ENCODE data around the gene PCCA. TPM values are rescaled to one million over a fixed set of nuclear protein-coding genes. Genes with fewer than 3 reads are reported as not detected.

PCCA gene
- total and polyA plus RNA-seq, 2 donors (not counting 3 experiments of a cell fraction or from before 2014, with no cell fraction given): 5.7 to 20.2 TPM

DNA sequence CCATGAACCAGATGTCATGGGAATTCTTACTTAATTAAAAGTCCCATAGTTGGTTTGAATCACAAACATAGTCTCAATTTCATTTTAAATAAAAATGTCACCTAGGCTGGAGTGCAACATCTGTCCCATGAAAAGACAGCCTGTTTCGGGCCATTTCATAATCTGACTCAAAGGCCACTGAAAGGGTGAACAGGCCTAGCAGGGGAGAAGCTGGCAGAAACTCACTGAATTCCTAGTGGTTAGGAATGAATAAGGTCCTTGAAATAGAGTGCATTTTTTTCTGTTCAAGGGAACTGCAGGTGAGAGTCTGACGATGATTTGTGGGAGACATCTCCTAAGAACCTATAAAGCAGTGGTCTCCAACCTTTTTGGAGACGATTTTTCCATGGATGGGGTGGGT is 44.0 kb upstream of the PCCA start:
- H2AFZ ChIP-seq (ENCODE audit: low read depth, low read length): no peak overlapping the region
- H3K4me2 ChIP-seq (ENCODE audit: insufficient read depth, low read length): no peak overlapping the region
- no peak overlapping the region for H3K9ac ChIP-seq (replicated peaks; ENCODE audit: extremely low read depth, insufficient read depth, low read length)
- CTCF ChIA-PET: interaction anchor here (0.9 kb wide), 1 partner anchor 190 kb away, joined by 3 read pairs; no protein-coding TSS in a partner anchor
- no peak overlapping the region for H3K27ac ChIP-seq (ENCODE audit: insufficient read depth, low read depth, low read length)
- BruUV-seq (replicated peaks): no TSS peak
- TF ChIP-seq FOS (IDR thresholded peaks at IDR 0.05; ENCODE audit: borderline replicate concordance, insufficient read depth, low read length) (no peak), GATA2 (IDR thresholded peaks at IDR 0.05; ENCODE audit: insufficient read depth, insufficient read length, low read depth, low read length) (no peak), POLR2AphosphoS5 (IDR thresholded peaks at IDR 0.05; ENCODE audit: insufficient read depth, low read depth, low read length) (no peak), JUN (IDR thresholded peaks at IDR 0.05; ENCODE audit: borderline replicate concordance, insufficient read depth, insufficient read length, low read depth) (no peak), POLR2A (IDR thresholded peaks at IDR 0.05; ENCODE audit: low read depth, low read length) (no peak), MYC (IDR thresholded peaks at IDR 0.05; ENCODE audit: low read depth, low read length) (no peak), EZH2 (IDR thresholded peaks at IDR 0.05; ENCODE audit: borderline replicate concordance, low read depth, low read length, severe bottlenecking) (no peak)
- TF ChIP-seq, protein P1, sequence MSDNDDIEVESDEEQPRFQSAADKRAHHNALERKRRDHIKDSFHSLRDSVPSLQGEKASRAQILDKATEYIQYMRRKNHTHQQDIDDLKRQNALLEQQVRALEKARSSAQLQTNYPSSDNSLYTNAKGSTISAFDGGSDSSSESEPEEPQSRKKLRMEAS (IDR thresholded peaks at IDR 0.05; ENCODE audit: insufficient read depth, insufficient read length): no peak
- TF ChIP-seq, protein P2, sequence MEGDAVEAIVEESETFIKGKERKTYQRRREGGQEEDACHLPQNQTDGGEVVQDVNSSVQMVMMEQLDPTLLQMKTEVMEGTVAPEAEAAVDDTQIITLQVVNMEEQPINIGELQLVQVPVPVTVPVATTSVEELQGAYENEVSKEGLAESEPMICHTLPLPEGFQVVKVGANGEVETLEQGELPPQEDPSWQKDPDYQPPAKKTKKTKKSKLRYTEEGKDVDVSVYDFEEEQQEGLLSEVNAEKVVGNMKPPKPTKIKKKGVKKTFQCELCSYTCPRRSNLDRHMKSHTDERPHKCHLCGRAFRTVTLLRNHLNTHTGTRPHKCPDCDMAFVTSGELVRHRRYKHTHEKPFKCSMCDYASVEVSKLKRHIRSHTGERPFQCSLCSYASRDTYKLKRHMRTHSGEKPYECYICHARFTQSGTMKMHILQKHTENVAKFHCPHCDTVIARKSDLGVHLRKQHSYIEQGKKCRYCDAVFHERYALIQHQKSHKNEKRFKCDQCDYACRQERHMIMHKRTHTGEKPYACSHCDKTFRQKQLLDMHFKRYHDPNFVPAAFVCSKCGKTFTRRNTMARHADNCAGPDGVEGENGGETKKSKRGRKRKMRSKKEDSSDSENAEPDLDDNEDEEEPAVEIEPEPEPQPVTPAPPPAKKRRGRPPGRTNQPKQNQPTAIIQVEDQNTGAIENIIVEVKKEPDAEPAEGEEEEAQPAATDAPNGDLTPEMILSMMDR (IDR thresholded peaks at IDR 0.05; ENCODE audit: extremely low read depth in 1 of 2, insufficient read depth in 1 of 2, low read depth in 1 of 2, low read length in 2 of 2): no peak
- dilution Hi-C loops (cut with MboI; ENCODE audit: extremely low pct_ligation_motif_present, low sequenced_read_pairs): no loop called here
- DNase-seq (ENCODE audit: low read depth, low spot score) (no peak), FAIRE-seq (no peak)
- H3K9me3 ChIP-seq (replicated peaks; ENCODE audit: control insufficient read depth, insufficient read depth, low read length): no peaks in the 10 kb centered on the region
- intact Hi-C loops (cut with micrococcal nuclease): loop anchor here (10.0 kb wide), 1 partner anchor 470 kb away; no protein-coding TSS in a partner anchor
- H3K27me3 ChIP-seq (ENCODE audit: control insufficient read depth in 2 of 2, insufficient read depth in 2 of 2, low read length in 2 of 2): no peaks in the 10 kb centered on the region
- POLR2A ChIA-PET: no interaction called here
- H3K9me1 ChIP-seq (replicated peaks; ENCODE audit: control insufficient read depth, extremely low read depth, insufficient read depth, low read length): no peaks in the 10 kb centered on the region
- no peaks in the 10 kb centered on the region for H3K36me3 ChIP-seq (ENCODE audit: control insufficient read depth in 2 of 2, extremely low read depth in 1 of 2, insufficient read depth in 2 of 2, low read length in 2 of 2)
- H4K20me1 ChIP-seq (replicated peaks; ENCODE audit: control insufficient read depth, extremely low read depth, insufficient read depth, low read length): no peaks in the 10 kb centered on the region
- no peaks in the 10 kb centered on the region for H3K79me2 ChIP-seq (ENCODE audit: control insufficient read depth, insufficient read depth, low read length)
- H3K4me1 ChIP-seq (ENCODE audit: control insufficient read depth, extremely low read depth, insufficient read depth, low read length): no peaks in the 10 kb centered on the region
- H3K4me3 ChIP-seq (replicated peaks in 1 of 3; ENCODE audit: insufficient read depth in 1 of 3, low read depth in 1 of 3, low read length in 3 of 3): no peak overlapping the region
